BJ (cell line): ENCODE measurements around the gene MT1F. TPM values are rescaled to one million over a fixed set of nuclear protein-coding genes. Genes with fewer than 3 reads are reported as not detected.

Source experiments
- CTCF ChIA-PET: fragments of 350-600 bp; formaldehyde crosslinking; extraction: SDS; loops from one replicate; lab custom pipeline; 2021; ENCODE audit warnings: antibody characterized with exemption, inconsistent platforms; lab: Yijun Ruan, JAX
- POLR2A ChIA-PET: fragments of 300-600 bp; sonication (Branson Sonifier 250); formaldehyde crosslinking; extraction: SDS; loops from one replicate; lab custom pipeline; 2021; ENCODE audit warnings: antibody characterized with exemption; lab: Charles Lee
- DNase-seq: peaks from one replicate; pipeline ENCODE4 v3.0.0-alpha.2; 2011; ENCODE audit warnings: low read depth
- H3K27me3 ChIP-seq: 2 replicates; pipeline ENCODE4 v1.6.0; 2011; ENCODE audit warnings: low read length; ENCODE audit not compliant: control insufficient read depth, insufficient read depth
- H3K36me3 ChIP-seq: 2 replicates; pipeline ENCODE4 v1.5.1; 2011; ENCODE audit warnings: low read length; ENCODE audit not compliant: control insufficient read depth, insufficient read depth
- H3K4me3 ChIP-seq: 2 replicates; pipeline ENCODE4 v1.5.1; 2011; ENCODE audit warnings: low read depth, mild to moderate bottlenecking, control low read depth, low read length
- CTCF ChIP-seq: IDR thresholded peaks from 2 replicates; pipeline ENCODE4 v1.5.1; 2011; ENCODE audit warnings: low read depth, mild to moderate bottlenecking, control low read depth, inconsistent platforms, low read length, moderate library complexity; ENCODE audit not compliant: insufficient read depth
- polyA plus RNA-seq: library from polyadenylated mRNA; depleted of rRNA; stranded (reverse); fragments of >200 nt; gene quantifications from 2 replicates; pipeline ENCODE4 v1.2.3, GENCODE V29; 2011

MT1F gene
- polyA plus RNA-seq, 1 experiment, result 11.3 TPM

- Histone ChIP-seq H3K36me3 (no peaks in the 10 kb centered on the region), H3K27me3 (no peaks in the 10 kb centered on the region), H3K4me3 (peak overlapping the region; percentile 84)
- 0 out of 2 replicates have a peak, but pooled peaks have one; percentile 7 for TF ChIP-seq CTCF
- ChIA-PET CTCF (interaction anchor here (0.6 to 1.9 kb wide), 5 partner anchors 9 to 91 kb away, joined by 3 to 9 read pairs (median 4); no protein-coding TSS in a partner anchor), POLR2A (interaction anchor here (0.6 kb wide), 1 partner anchor 15 kb away, joined by 3 read pairs; the partner anchor contains the start of gene MT1E)
- DNase-seq, result peak; percentile 84
Observed at GRCh38 chr16:56610017-56610608, 47.6 kb upstream of the MT1F start.

- Histone ChIP-seq H3K27me3 (no peaks in the 10 kb centered on the region), H3K36me3 (no peaks in the 10 kb centered on the region), H3K4me3 (peak overlapping the region; percentile 84; the same call in 1 of the 2 replicates)
- ChIA-PET POLR2A (interaction anchor here (0.6 kb wide), 1 partner anchor 15 kb away, joined by 3 read pairs; the partner anchor contains the start of gene MT1E), CTCF (interaction anchor here (0.6 to 1.9 kb wide), 6 partner anchors 10 to 91 kb away, joined by 3 to 9 read pairs (median 4); partner anchors contain the start of gene MT1E)
- no peak for TF ChIP-seq CTCF
- no peak for DNase-seq
Observed at GRCh38 chr16:56610609-56611111, 47.1 kb upstream of the MT1F start.

GRCh38 chr16:56611281-56611833, 46.4 kb upstream of the MT1F start:
- TF ChIP-seq CTCF, result no peak
- ChIA-PET POLR2A (interaction anchor here (1.4 kb wide), 1 partner anchor 14 kb away, joined by 3 read pairs; the partner anchor contains the start of gene MT1E), CTCF (interaction anchor here (0.6 to 1.5 kb wide), 4 partner anchors 11 to 65 kb away, joined by 3 to 5 read pairs (median 4); partner anchors contain the start of gene MT1E)
- H3K36me3 ChIP-seq, result no peaks in the 10 kb centered on the region
- no peak for DNase-seq
- no peak overlapping the region for H3K4me3 ChIP-seq
- H3K27me3 ChIP-seq, result no peaks in the 10 kb centered on the region

- CTCF ChIA-PET, result interaction anchor here (0.6 to 1.5 kb wide), 3 partner anchors 10 to 88 kb away, joined by 3 to 7 read pairs (median 3); no protein-coding TSS in a partner anchor
Observed at GRCh38 chr16:56613706-56614105, 44.1 kb upstream of the MT1F start.

More at GRCh38 chr16:56613706-56614105, 44.1 kb upstream of the MT1F start:
- no peak for DNase-seq
- Histone ChIP-seq H3K27me3 (no peaks in the 10 kb centered on the region), H3K36me3 (no peaks in the 10 kb centered on the region), H3K4me3 (no peak overlapping the region)
- POLR2A ChIA-PET, result no interaction called here
- no peak for TF ChIP-seq CTCF
